ENCODE data around the gene FARS2. TPM values are rescaled to one million over a fixed set of nuclear protein-coding genes. Genes with fewer than 3 reads are reported as not detected.

The FARS2 gene
- polyA plus RNA-seq, 3 donors: 12.2 to 21.6 (median 17.7) TPM

- Histone ChIP-seq H3K9ac (ENCODE audit: insufficient read depth, low read length, poor library complexity, severe bottlenecking) (no peak overlapping the region), H3K36me3 (replicated peaks in 1 of 2; ENCODE audit: control insufficient read depth in 1 of 2, insufficient read depth in 2 of 2, low read length in 2 of 2) (no peaks in the 10 kb centered on the region), H4K20me1 (ENCODE audit: insufficient read depth, low read length) (no peaks in the 10 kb centered on the region), H3K9me3 (replicated peaks in 1 of 2; ENCODE audit: control insufficient read depth in 1 of 2, insufficient read depth in 1 of 2, low read length in 2 of 2) (no peaks in the 10 kb centered on the region), H3K4me1 (ENCODE audit: control insufficient read depth in 1 of 2, insufficient read depth in 2 of 2, low read length in 2 of 2) (no peaks in the 10 kb centered on the region), H3K4me3 (replicated peaks in 1 of 3; ENCODE audit: low read depth in 2 of 3, low read length in 3 of 3) (no peak overlapping the region), H3K27me3 (ENCODE audit: control insufficient read depth in 2 of 2, insufficient read depth in 2 of 2, low read length in 2 of 2) (no peaks in the 10 kb centered on the region), H3K79me2 (ENCODE audit: insufficient read depth, low read length) (no peaks in the 10 kb centered on the region), H3K27ac (ENCODE audit: low read depth in 1 of 2, low read length in 2 of 2) (no peak overlapping the region), H3K4me2 (replicated peaks; ENCODE audit: extremely low read depth, low read length, poor library complexity, severe bottlenecking) (no peak overlapping the region), H2AFZ (ENCODE audit: insufficient read depth, low read depth, low read length, poor library complexity, severe bottlenecking) (no peak overlapping the region)
- no peak for TF ChIP-seq CTCF (IDR thresholded peaks at IDR 0.05)
- Mint-ChIP-seq H3K27me3 (ENCODE audit: low read depth in 3 of 3) (no peaks in the 10 kb centered on the region), H3K4me1 (no peaks in the 10 kb centered on the region), H3K9me3 (peaks cover 0 to 4% (median 0%) of the 10 kb centered on the region in 7 donors), H3K4me3 (no peak overlapping the region), H3K27ac (no peak overlapping the region), H3K36me3 (peaks cover 2 to 7% of the 10 kb centered on the region in 2 donors)
- DNase-seq: no peak
- intact Hi-C loops (cut with micrococcal nuclease): no loop called here
- 100% methylated on average over 2 of the region's 7 CpGs for WGBS (ENCODE audit: insufficient coverage)
Measured at GRCh38 chr6:5425267-5425666, 164.0 kb downstream of the FARS2 start.

GRCh38 chr6:5425797-5426196, 164.5 kb downstream of the FARS2 start:
- 100% methylated on average over 2 of the region's 4 CpGs for WGBS (ENCODE audit: insufficient coverage)
- no peak overlapping the region for H3K27ac ChIP-seq (ENCODE audit: low read depth in 1 of 2, low read length in 2 of 2)
- Mint-ChIP-seq H3K27me3 (ENCODE audit: low read depth in 3 of 3) (no peaks in the 10 kb centered on the region), H3K27ac (no peak overlapping the region), H3K4me3 (no peak overlapping the region), H3K4me1 (no peaks in the 10 kb centered on the region), H3K9me3 (peaks cover 0 to 4% (median 0%) of the 10 kb centered on the region in 7 donors), H3K36me3 (peaks cover 2 to 5% of the 10 kb centered on the region in 2 donors)
- H3K27me3 ChIP-seq (ENCODE audit: control insufficient read depth in 2 of 2, insufficient read depth in 2 of 2, low read length in 2 of 2): no peaks in the 10 kb centered on the region
- H3K9ac ChIP-seq (ENCODE audit: insufficient read depth, low read length, poor library complexity, severe bottlenecking): no peak overlapping the region
- no peaks in the 10 kb centered on the region for H3K4me1 ChIP-seq (ENCODE audit: control insufficient read depth in 1 of 2, insufficient read depth in 2 of 2, low read length in 2 of 2)
- no peak for TF ChIP-seq CTCF (IDR thresholded peaks at IDR 0.05)
- no peaks in the 10 kb centered on the region for H4K20me1 ChIP-seq (ENCODE audit: insufficient read depth, low read length)
- no peak overlapping the region for H3K4me3 ChIP-seq (replicated peaks in 1 of 3; ENCODE audit: low read depth in 2 of 3, low read length in 3 of 3)
- no peak overlapping the region for H3K4me2 ChIP-seq (replicated peaks; ENCODE audit: extremely low read depth, low read length, poor library complexity, severe bottlenecking)
- intact Hi-C loops (cut with micrococcal nuclease): no loop called here
- no peak overlapping the region for H2AFZ ChIP-seq (ENCODE audit: insufficient read depth, low read depth, low read length, poor library complexity, severe bottlenecking)
- DNase-seq: no peak
- H3K9me3 ChIP-seq (replicated peaks in 1 of 2; ENCODE audit: control insufficient read depth in 1 of 2, insufficient read depth in 1 of 2, low read length in 2 of 2): no peaks in the 10 kb centered on the region
- H3K36me3 ChIP-seq (replicated peaks in 1 of 2; ENCODE audit: control insufficient read depth in 1 of 2, insufficient read depth in 2 of 2, low read length in 2 of 2): no peaks in the 10 kb centered on the region
- no peaks in the 10 kb centered on the region for H3K79me2 ChIP-seq (ENCODE audit: insufficient read depth, low read length)

Data from CD14-positive monocyte (primary cell).